T47D (cell line): Measurements from ENCODE around the gene RLF.
A peak's percentile ranks its signal among the peaks of the same experiment; 100 is the strongest.

Experiments
- DNase-seq, 2 experiments: peaks; one replicate each; pipeline versions ENCODE4 v3.0.0 to v3.0.0-alpha.2; 2011 to 2012; ENCODE audit warnings: low read depth in 1 of 2, low spot score in 1 of 2
- JUND ChIP-seq: IDR thresholded peaks from 2 replicates; pipeline ENCODE4 v1.6.1; 2012; ENCODE audit warnings: low read depth
- in situ Hi-C: cut with HindIII; loops from 2 replicates; pipeline ENCODE4 v1.10.0; 2016; ENCODE audit warnings: low sequenced_read_pairs, low pct_unique_long_range_greater_than_20kb

Gene RLF, protein sequence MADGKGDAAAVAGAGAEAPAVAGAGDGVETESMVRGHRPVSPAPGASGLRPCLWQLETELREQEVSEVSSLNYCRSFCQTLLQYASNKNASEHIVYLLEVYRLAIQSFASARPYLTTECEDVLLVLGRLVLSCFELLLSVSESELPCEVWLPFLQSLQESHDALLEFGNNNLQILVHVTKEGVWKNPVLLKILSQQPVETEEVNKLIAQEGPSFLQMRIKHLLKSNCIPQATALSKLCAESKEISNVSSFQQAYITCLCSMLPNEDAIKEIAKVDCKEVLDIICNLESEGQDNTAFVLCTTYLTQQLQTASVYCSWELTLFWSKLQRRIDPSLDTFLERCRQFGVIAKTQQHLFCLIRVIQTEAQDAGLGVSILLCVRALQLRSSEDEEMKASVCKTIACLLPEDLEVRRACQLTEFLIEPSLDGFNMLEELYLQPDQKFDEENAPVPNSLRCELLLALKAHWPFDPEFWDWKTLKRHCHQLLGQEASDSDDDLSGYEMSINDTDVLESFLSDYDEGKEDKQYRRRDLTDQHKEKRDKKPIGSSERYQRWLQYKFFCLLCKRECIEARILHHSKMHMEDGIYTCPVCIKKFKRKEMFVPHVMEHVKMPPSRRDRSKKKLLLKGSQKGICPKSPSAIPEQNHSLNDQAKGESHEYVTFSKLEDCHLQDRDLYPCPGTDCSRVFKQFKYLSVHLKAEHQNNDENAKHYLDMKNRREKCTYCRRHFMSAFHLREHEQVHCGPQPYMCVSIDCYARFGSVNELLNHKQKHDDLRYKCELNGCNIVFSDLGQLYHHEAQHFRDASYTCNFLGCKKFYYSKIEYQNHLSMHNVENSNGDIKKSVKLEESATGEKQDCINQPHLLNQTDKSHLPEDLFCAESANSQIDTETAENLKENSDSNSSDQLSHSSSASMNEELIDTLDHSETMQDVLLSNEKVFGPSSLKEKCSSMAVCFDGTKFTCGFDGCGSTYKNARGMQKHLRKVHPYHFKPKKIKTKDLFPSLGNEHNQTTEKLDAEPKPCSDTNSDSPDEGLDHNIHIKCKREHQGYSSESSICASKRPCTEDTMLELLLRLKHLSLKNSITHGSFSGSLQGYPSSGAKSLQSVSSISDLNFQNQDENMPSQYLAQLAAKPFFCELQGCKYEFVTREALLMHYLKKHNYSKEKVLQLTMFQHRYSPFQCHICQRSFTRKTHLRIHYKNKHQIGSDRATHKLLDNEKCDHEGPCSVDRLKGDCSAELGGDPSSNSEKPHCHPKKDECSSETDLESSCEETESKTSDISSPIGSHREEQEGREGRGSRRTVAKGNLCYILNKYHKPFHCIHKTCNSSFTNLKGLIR (N-terminal part only)

DNA sequence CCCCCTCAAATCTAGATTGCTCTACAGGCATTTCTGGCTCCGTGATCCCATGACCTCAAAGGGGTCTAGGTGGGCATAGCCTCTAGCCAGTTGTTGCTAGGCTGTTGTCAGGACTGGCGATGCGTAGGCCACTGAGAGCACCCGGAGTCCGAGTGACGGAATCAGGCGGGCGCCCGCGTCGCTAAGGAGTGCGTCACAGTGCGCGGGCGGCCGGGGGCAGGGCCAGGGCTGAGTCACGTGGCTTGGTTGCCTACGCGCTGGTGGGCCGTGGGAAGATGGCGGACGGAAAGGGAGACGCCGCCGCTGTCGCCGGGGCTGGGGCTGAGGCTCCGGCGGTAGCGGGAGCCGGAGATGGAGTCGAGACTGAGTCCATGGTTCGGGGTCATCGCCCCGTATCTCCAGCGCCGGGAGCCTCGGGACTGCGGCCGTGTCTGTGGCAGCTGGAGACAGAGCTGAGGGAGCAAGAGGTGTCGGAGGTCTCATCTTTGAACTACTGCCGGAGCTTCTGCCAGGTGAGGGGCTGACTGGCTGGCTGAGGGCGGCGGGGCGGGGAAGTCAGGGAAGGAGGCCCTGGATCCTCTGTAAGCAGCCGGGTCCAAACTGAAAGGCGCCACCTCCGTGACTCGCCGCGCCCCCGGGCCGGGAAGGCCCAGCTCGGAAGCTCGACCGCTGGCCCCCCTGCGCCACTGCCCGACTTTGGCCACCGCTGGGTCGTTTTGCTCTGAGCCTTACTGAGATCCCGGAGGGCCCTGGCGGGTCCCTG, at the start of gene RLF:
RLF (plus strand) TSS at position 263 of the 763 bp plus-strand sequence; CDS start at position 276, 13 bp downstream.
- no peak for TF ChIP-seq JUND
- DNase-seq: peak; percentile 75 to 91
- in situ Hi-C loops: no loop called here

DNA sequence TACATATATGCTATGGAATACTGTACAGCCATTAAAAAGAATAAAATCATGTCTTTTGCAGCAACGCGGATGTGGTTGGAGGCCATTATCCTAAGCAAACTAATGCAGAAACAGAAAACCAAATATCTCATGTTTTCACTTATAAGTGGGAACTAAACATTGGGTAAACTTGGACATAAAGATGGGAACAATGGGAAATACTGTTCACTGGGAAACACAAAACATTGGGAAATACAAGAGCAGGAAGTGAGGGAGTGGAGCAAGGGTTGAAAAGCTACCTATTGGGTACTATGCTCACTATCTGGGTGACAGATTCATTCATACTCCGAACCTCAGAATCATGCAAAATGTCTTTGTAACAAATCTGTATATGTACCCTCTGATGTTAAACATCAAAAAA, 46.8 kb upstream of the RLF start:
- DNase-seq: no peak
- in situ Hi-C loops: no loop called here
- TF ChIP-seq JUND: no peak

DNA sequence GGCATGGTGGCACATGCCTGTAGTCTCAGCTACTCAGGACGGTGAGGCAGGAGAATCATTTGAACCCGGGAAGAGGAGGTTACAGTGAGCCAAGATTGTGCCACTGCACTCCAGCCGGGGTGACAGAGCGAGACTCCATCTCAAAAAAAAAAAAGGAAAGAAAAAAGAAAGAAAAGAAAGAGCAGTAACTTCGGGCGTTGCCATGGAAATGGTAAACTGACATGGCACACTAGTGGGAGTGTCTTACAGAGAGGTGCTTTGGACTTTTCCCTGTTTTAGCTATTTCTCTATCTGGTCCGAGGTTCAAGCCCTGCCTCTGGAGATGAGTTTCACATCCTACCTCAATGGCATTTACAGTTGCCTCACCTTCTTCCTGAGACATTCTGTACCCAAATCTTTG, 41.1 kb upstream of the RLF start:
- no peak for TF ChIP-seq JUND
- no peak for DNase-seq

DNA sequence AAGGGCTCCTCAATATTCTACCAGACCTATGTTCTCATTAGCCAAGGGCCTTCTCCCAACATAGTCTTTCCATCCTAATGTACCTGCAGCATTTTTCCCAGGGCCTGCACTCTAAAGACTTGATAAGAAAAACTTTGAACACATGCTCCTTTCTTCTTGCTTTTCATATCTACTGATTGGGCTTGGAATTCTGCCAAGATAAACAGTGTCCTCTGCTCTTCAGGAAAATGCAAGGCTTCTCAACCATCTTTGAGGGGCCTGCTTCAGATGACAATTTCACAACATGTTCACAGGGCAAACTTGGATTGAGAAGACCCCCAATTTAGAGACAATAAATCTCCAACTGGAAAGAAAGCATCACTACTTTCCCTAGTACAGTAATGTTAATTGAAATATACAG, 38.3 kb upstream of the RLF start:
- no peak for TF ChIP-seq JUND
- in situ Hi-C loops: no loop called here
- no peak for DNase-seq

More for the DNA sequence above, 41.1 kb upstream of the RLF start:
- in situ Hi-C loops: no loop called here

DNA sequence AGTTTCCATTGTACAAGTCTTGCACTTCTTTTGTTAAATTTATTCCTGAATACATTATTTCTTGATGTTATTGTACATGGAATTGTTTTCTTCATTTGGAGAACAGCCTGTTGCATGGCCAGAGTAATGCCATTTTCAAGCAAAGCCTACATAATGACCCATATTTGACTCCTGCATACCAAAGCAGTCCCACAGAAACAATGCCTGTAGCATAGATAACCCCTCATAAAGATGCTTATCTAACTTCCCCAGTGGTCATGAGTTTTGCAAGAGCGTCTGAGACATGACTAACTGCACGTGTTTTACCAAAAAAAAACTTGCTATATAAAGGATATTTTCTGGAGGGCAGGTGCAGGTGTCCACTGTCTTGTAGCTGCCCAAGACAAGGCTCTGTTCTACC, 30.3 kb upstream of the RLF start:
- peak in 1 of 2 experiments; percentile 9 for DNase-seq
- no peak for TF ChIP-seq JUND
- in situ Hi-C loops: no loop called here

DNA sequence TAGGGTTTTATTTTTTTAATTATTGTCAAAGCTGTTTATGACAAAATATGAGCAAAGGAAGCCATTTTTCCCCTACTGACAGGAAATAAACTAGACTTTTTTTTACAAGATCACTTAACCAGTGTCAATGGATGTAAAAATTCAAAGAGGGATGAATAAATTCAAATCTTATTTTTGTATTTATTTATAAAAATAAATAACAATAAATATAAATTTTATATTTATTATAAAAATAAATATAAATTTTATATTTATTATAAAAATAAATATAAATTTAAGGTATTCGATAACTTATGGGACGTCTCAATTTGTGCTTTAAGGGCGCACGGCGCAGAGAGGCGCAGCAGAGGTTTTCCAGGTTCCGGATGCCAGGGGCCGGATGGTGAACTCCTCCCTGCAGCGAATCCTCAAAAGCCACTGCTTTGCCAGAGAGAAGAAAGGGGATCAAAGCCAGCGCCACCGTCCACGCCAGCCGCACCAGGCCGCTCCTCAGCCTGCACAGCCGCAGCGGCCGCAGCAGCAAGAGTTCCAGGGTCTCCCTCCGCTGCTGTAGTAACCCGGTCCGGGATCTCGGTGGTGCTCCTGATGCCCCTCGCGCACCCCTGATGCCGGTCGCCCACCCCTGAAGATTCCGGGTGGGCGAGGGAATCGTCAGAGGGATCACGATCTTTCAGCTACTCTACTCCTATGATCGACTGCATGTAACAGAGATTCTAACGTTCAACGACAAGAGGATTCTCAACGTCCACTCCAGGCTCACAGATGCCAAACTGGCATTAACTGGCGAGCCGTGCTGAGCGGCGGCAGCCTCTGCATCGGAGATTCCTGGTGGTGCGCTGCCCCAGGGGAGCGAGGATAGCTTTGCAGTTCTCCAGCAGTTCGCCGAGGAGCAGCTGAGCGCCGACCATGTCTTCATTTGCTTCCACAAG, 28.5 kb upstream of the RLF start:
- TF ChIP-seq JUND: no peak
- no peak for DNase-seq
- in situ Hi-C loops: no loop called here

DNA sequence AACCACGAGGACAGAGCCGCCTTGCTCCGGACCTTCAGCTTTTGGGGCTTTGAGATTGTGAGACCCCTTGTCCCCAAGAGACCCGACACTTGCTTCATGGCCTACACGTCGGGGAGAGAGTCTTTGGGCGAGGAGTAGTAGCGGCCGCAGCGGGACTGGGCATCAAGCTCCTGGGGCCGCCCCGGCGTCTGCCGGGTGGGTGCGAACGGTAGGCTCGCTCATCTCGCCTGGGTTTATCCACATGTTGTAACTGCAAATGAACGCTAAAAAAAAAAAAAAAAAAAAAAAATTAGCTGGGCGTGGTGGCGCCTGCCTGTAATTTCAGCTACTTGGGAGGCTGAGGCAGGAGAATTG, 27.9 kb upstream of the RLF start:
- DNase-seq: no peak
- TF ChIP-seq JUND: no peak
- in situ Hi-C loops: no loop called here

DNA sequence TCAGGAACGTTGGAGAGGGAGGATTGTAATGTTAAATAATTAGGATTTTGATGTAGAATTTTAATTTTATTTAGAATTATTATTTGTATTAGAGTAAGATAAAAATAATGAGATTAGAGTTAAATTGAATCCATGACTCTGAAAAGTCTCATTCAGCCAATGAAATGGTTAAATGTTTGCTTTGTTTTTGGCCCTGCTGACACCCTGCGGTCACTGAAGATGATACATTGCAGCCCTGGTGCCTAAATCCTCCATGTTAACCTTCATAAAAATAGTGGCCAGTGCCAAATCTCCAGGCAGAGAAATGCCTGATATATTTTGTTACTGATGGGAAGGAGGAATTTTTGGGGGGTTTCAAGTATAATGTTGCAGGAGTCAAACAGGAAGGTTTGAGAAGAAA, 27.3 kb upstream of the RLF start:
- no peak for DNase-seq
- no peak for TF ChIP-seq JUND
- in situ Hi-C loops: no loop called here

DNA sequence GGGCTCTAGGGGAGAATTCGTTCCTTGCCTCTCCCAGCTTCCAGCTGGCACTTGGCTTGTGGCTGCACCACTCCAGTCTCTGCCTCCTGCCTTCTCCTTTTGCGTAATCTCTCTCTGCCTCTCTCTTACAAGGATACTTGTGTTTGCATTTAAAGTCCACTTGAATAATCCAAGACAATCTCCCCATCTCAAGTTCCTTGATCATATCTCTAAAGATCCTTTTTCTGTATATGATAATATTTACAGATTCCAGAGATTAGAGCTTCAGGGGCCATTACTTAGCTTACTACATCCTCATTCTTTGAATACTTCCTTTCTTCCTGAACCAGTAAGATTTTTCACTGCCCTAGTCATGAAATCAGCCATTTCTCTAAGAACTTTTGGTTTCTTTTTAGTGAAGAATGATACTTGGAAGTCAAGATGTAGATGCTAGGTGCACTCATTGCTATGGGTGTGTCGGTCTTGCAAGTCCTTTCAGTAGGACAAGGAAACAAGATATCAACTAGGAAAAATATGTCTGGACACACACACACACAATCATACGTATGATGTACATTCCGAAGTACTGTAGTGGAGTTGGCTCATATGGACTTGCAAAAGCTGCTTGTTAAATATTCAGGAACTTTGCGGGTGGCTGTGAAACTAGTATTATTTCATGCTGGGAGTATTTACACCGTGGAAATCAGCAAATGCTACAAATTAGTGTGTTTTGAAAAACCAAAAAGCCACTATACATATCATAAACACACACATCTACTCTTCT, 20.8 kb upstream of the RLF start:
- in situ Hi-C loops: no loop called here
- TF ChIP-seq JUND: peak; percentile 97
- peak in 1 of 2 experiments; percentile 91 for DNase-seq

DNA sequence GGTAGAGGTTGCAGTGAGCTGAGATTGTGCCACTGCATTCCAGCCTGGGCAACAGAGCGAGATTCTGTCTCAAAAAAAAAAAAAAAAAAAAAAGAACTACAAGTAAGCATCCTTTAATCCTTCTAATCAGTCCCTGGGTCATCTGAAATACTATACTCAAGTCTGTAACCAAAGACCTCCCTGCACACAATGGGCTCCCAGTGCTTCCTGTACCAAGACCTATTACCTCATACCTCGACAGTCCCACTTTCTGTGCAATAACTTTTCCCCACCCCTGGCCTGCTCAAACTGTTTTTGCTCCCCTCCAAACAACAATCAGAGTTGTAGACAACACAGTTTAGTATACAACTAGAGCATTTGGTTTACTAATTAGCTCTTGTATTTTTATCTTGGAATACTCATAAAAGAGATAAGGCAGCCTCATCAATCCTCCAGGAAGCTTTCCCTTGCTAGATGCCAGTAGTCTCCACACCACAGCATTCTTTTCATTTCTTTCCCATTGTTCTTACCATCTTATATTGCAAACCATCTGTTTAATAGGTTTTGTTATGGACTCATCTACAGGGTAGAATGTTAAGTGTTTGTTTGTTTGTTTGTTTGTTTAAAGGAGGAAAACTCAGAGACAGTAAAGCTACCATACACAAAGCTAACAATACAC, 19.2 kb upstream of the RLF start:
- in situ Hi-C loops: no loop called here
- TF ChIP-seq JUND: 0 out of 2 replicates have a peak, but pooled peaks have one; percentile 11

More for the DNA sequence above, 19.2 kb upstream of the RLF start:
- DNase-seq: peak in 1 of 2 experiments; percentile 40
